Adrenal gland (tissue), 12 donors: ENCODE data around the gene MACO1. TPM values are rescaled to one million over a fixed set of nuclear protein-coding genes. Genes with fewer than 3 reads are reported as not detected.
A peak's percentile ranks its signal among the peaks of the same experiment; 100 is the strongest.

ENCODE experiments used
- DNase-seq, 7 donors: peaks; one replicate each; pipeline ENCODE4 v3.0.0-alpha.2; 2019 to 2020
- H3K27ac ChIP-seq, 5 donors: fragments of 200-600 bp; sonication (generic) in 4 of 5; 1 replicate in 3 of 5; 2 replicates in 2 of 5; pipeline versions ENCODE4 v1.5.1 to v1.8.0; 2016 to 2020; ENCODE audit warnings: mild to moderate bottlenecking in 1 of 5
- H3K27me3 ChIP-seq: fragments of 200-600 bp; 2 replicates; pipeline ENCODE4 v1.8.0; 2021
- H3K36me3 ChIP-seq, 2 donors: fragments of 200-600 bp; replicated peaks in 1 of 2; 1 replicate in 1 of 2; 2 replicates in 1 of 2; pipeline versions ENCODE4 v1.5.1 to v1.8.0; 2018 to 2022
- H3K4me1 ChIP-seq, 2 donors: fragments of 200-600 bp; replicated peaks in 1 of 2; 1 replicate in 1 of 2; 2 replicates in 1 of 2; pipeline versions ENCODE4 v1.5.1 to v1.8.0; 2018 to 2021
- H3K4me3 ChIP-seq, 4 donors: fragments of 200-600 bp; sonication (generic) in 3 of 4; one replicate each; pipeline ENCODE4 v1.5.1; 2016 to 2018
- H3K9me3 ChIP-seq, 3 donors: fragments of 200-600 bp; sonication (generic) in 1 of 3; replicated peaks in 1 of 3; 1 replicate in 2 of 3; 2 replicates in 1 of 3; pipeline versions ENCODE4 v1.5.1 to v1.8.0; 2016 to 2021
- POLR2A ChIP-seq, 2 donors: fragments of 450-650 bp; IDR thresholded peaks; one replicate each; pipeline ENCODE4 v1.6.1; 2017; ENCODE audit warnings: antibody characterized with exemption in 2 of 2, mild to moderate bottlenecking in 2 of 2, moderate library complexity in 1 of 2
- WGBS, 4 donors: extraction: QIAGEN DNeasy Blood & Tissue Kit in 2 of 4; methylation state at CpG; one replicate each; pipeline versions ENCODE4 v1.1.5 to v1.1.7; 2013 to 2017; 5-methylcytosine and 5-hydroxymethylcytosine counted together
- intact Hi-C, 2 donors: fragments of 100-400 bp; cut with DNase I; formaldehyde crosslinking; loops; one replicate each; pipeline versions ENCODE4 v1.14.1 to v1.15.0; 2022 to 2023
- polyA plus RNA-seq, 3 donors: library from polyadenylated mRNA; stranded (reverse); fragments of 200-250 nt in 2 of 3; fragments of 350-450 nt in 1 of 3; fragmentation: Illumina TruSeq in 1 of 3; extraction: RNeasy Lipid Tissue Mini Kit (QIAGEN cat#74804) in 1 of 3; gene quantifications; one replicate each; pipeline ENCODE4 v1.2.3, GENCODE V29; 2013 to 2014
- total RNA-seq, 9 donors: library from RNA; depleted of rRNA in 4 of 9; stranded (reverse); fragments of >200 nt in 4 of 9; fragments of 120-200 nt in 1 of 9; fragmentation: NEBNext Ultra II Directional in 1 of 9; extraction: Animal tissue kit (Norgen Biotek cat#: 25700) in 1 of 9; gene quantifications; one replicate each; pipeline versions ENCODE4 v1.1.0 to v1.2.4, GENCODE V29; 2013 to 2023
- TF ChIP-seq, protein P1 (sequence below), 6 experiments: fragments of 450-650 bp in 4 of 6; fragments of 200-600 bp in 2 of 6; sonication (generic) in 1 of 6; IDR thresholded peaks; 1 replicate in 5 of 6; 2 replicates in 1 of 6; pipeline versions ENCODE4 v1.5.1 to v1.8.0; 2016 to 2021; ENCODE audit warnings: antibody characterized with exemption in 6 of 6, mild to moderate bottlenecking in 2 of 6, moderate library complexity in 1 of 6
- donor health status: healthy with polysubstance abuse.
- donor health status: Bipolar disorder and iron deficiency.
- donor health status: DM: yes; HTN: yes; CAD: no.
- donor health status: DM: no; HTN: no; CAD: no.
- donor health status: DM: no; HTN: no; CAD: no.
- donor health status: DM: yes; HTN: yes; CAD: no.

Gene MACO1
- total and polyA plus RNA-seq, 12 donors, result 15.1 to 48.4 (median 29.6) TPM

DNA sequence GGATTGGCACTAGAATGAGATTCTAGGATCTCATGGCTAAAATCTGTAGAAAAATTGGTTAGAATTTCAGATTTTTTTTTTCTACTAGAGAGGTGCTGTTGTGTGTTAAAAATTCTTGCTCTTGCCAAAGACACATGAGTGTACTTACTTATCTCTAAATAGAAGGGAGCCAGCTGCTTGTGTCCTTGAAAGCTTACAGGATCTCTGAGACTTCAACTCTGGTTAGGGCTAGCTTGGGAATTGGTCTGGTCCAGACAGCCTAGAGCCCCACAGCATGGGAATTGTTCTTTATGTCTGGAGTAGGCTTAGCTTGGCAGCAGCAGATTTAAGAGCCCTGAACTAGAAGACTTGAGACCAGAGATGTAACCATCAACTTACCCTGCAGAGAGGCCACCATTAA lies 37.3 kb downstream of the MACO1 start:
- Histone ChIP-seq H3K36me3 (no peaks in the 10 kb centered on the region), H3K27me3 (no peaks in the 10 kb centered on the region), H3K4me3 (no peak overlapping the region), H3K27ac (peak overlapping the region in 4 of 5 donors; percentile 58 to 71 (median 64)), H3K9me3 (no peaks in the 10 kb centered on the region), H3K4me1 (peaks cover 20 to 37% of the 10 kb centered on the region in 2 donors)
- peak in 6 of 7 donors; percentile 50 to 72 (median 64) for DNase-seq
- intact Hi-C loops, result no loop called here
- TF ChIP-seq, protein P1, sequence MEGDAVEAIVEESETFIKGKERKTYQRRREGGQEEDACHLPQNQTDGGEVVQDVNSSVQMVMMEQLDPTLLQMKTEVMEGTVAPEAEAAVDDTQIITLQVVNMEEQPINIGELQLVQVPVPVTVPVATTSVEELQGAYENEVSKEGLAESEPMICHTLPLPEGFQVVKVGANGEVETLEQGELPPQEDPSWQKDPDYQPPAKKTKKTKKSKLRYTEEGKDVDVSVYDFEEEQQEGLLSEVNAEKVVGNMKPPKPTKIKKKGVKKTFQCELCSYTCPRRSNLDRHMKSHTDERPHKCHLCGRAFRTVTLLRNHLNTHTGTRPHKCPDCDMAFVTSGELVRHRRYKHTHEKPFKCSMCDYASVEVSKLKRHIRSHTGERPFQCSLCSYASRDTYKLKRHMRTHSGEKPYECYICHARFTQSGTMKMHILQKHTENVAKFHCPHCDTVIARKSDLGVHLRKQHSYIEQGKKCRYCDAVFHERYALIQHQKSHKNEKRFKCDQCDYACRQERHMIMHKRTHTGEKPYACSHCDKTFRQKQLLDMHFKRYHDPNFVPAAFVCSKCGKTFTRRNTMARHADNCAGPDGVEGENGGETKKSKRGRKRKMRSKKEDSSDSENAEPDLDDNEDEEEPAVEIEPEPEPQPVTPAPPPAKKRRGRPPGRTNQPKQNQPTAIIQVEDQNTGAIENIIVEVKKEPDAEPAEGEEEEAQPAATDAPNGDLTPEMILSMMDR (IDR thresholded peaks at IDR 0.05), result no peak
- TF ChIP-seq POLR2A (IDR thresholded peaks at IDR 0.05), result no peak

DNA sequence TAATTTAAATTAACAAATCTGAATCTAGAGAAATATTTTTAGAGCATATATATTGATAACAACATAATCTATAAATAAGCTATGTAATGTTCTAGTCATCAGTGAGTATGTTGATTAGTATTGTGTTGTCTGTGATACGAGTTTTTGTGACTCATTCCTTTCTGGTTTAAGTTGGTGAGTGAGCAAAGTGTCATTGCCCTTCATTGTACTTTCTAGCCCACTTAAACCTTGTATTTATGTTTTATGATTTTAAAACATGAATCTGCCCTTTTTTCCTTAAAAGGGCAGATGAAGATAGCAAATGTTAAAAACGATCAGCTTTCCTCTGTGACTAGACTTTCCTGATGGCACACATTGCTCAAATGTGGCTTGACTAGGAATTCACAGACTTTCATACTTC lies 38.5 kb downstream of the MACO1 start:
- TF ChIP-seq POLR2A (IDR thresholded peaks at IDR 0.05), result no peak
- TF ChIP-seq, protein P1 (IDR thresholded peaks at IDR 0.05), result no peak
- intact Hi-C loops, result no loop called here

DNA sequence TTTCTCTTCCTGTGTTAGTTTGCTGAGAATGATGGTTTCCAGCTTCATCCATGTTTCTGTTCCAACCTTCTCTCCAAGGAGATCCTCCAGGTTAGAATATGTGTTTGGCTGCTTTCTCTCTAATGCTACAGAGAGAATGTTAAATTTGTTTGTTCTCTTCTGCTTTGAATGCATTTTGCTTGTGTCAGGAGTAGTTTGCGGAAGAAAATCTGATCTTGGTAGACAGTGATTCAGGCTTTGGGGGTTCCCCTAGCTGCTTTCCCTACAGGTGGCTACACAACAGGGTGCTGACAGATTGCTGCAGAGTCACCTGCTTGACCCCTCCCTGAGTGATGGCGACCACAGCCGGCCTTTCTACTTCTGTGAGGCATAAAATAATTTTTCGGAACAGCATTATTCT lies 41.8 kb downstream of the MACO1 start:
- no peaks in the 10 kb centered on the region for H3K27me3 ChIP-seq
- H3K4me1 ChIP-seq, result peaks cover 24 to 45% of the 10 kb centered on the region in 2 donors
- WGBS, 4 donors, result 93 to 98% (median 95%) methylated on average over 4 of the region's 4 CpGs
- no peak overlapping the region for H3K4me3 ChIP-seq
- TF ChIP-seq, protein P1 (IDR thresholded peaks at IDR 0.05), result no peak
- no peak for TF ChIP-seq POLR2A (IDR thresholded peaks at IDR 0.05)
- no peaks in the 10 kb centered on the region for H3K36me3 ChIP-seq
- H3K9me3 ChIP-seq, result no peaks in the 10 kb centered on the region
- DNase-seq, result no peak
- no peak overlapping the region for H3K27ac ChIP-seq
- intact Hi-C loops, result no loop called here

More for the DNA sequence above, 38.5 kb downstream of the MACO1 start:
- WGBS, 4 donors, result 40 to 52% (median 43%) methylated on average over 2 of the region's 2 CpGs
- Histone ChIP-seq H3K9me3 (no peaks in the 10 kb centered on the region), H3K4me1 (peaks cover 20 to 39% of the 10 kb centered on the region in 2 donors), H3K4me3 (no peak overlapping the region), H3K27me3 (no peaks in the 10 kb centered on the region), H3K36me3 (no peaks in the 10 kb centered on the region), H3K27ac (peak overlapping the region in 4 of 5 donors; percentile 9 to 71 (median 58))
- DNase-seq, result no peak

DNA sequence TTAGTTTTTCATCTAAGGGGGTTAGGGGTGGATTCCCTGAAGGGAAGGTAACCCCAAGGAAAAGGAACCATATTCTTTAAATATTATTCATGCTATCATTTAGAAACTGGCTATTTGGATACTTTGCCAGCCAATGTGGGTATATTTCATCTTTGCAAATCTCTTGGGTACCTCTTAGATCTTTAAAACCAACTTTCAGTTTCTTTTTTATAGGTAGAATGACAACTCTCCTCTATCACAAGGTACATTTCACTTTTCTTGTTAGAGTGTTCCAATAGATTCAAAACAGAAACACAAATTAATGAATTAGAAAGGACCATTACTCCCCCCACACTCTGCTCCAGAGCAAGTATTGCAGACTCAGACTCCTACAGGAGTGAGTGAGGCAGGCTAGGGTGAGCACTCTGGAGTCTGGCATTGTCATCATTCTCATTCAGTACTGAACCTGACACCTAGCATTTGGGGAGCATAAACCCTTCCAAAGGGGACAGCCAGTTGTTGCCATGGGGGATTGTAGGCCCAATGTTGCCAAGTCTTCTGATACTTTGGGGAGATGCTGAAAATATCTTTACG lies 43.0 kb downstream of the MACO1 start:
- peaks cover 14 to 34% of the 10 kb centered on the region in 2 donors for H3K4me1 ChIP-seq
- no peak overlapping the region for H3K27ac ChIP-seq
- H3K36me3 ChIP-seq, result no peaks in the 10 kb centered on the region
- intact Hi-C loops, result no loop called here
- H3K9me3 ChIP-seq, result no peaks in the 10 kb centered on the region
- H3K4me3 ChIP-seq, result no peak overlapping the region
- no peak for TF ChIP-seq POLR2A (IDR thresholded peaks at IDR 0.05)
- TF ChIP-seq, protein P1 (IDR thresholded peaks at IDR 0.05), result no peak
- H3K27me3 ChIP-seq, result no peaks in the 10 kb centered on the region
- WGBS, 4 donors, result 79 to 100% (median 93%) methylated on average over 1 of the region's 1 CpG
- no peak for DNase-seq
